SU-DHL-6 (cell line): Measurements from ENCODE around the gene TSPAN6.

ENCODE experiments used
- EZH2phosphoT487 ChIP-seq: fragments of 200-600 bp; sonication (generic), shearing (Covaris generic); conservative IDR thresholded peaks from 2 replicates; pipeline ENCODE4 v1.6.1; 2018; ENCODE audit warnings: mild to moderate bottlenecking, antibody characterized with exemption, low read length, moderate library complexity, mixed read lengths
- TF ChIP-seq, protein P1 (sequence below): fragments of 200-600 bp; sonication (generic); IDR thresholded peaks from one replicate; pipeline ENCODE4 v1.5.1; 2017; ENCODE audit warnings: antibody characterized with exemption, mild to moderate bottlenecking, low read length, moderate library complexity; ENCODE audit not compliant: insufficient read depth, poor library complexity, severe bottlenecking

GRCh38 chrX:100662170-100662569, 25.6 kb upstream of the TSPAN6 start:
- TF ChIP-seq, protein P1, sequence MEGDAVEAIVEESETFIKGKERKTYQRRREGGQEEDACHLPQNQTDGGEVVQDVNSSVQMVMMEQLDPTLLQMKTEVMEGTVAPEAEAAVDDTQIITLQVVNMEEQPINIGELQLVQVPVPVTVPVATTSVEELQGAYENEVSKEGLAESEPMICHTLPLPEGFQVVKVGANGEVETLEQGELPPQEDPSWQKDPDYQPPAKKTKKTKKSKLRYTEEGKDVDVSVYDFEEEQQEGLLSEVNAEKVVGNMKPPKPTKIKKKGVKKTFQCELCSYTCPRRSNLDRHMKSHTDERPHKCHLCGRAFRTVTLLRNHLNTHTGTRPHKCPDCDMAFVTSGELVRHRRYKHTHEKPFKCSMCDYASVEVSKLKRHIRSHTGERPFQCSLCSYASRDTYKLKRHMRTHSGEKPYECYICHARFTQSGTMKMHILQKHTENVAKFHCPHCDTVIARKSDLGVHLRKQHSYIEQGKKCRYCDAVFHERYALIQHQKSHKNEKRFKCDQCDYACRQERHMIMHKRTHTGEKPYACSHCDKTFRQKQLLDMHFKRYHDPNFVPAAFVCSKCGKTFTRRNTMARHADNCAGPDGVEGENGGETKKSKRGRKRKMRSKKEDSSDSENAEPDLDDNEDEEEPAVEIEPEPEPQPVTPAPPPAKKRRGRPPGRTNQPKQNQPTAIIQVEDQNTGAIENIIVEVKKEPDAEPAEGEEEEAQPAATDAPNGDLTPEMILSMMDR: no peak
- TF ChIP-seq EZH2phosphoT487: no peak
